ENCODE measurements around the gene ACVRL1. TPM values are rescaled to one million over a fixed set of nuclear protein-coding genes. Genes with fewer than 3 reads are reported as not detected.

ACVRL1 gene
- total and polyA plus RNA-seq, 9 of the 15 experiments (the other 6 are each of a cell fraction or from before 2014, with no cell fraction given), result 0.07 to 1.4 (median 0.30) TPM

DNA sequence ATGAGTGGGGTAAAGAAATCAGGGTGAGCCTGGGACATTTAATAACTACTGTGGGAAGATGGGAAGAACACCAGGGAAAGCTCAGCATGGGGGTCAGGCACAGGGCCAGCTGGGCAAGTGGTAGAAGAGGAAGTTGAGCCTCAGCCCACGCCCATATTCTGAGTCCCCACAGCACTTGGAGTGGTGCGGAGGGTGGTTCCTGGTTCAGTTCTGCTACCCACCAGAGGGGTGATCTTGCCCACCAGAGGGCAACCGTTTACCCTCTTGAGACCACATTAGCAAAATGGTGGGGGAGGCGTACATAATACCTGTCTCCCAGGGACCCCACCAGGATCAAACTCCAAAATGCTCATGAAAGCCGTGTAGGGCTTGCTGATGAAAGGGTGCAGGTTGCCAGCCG lies 36.2 kb upstream of the ACVRL1 start (continued):
- TF ChIP-seq, protein P1, sequence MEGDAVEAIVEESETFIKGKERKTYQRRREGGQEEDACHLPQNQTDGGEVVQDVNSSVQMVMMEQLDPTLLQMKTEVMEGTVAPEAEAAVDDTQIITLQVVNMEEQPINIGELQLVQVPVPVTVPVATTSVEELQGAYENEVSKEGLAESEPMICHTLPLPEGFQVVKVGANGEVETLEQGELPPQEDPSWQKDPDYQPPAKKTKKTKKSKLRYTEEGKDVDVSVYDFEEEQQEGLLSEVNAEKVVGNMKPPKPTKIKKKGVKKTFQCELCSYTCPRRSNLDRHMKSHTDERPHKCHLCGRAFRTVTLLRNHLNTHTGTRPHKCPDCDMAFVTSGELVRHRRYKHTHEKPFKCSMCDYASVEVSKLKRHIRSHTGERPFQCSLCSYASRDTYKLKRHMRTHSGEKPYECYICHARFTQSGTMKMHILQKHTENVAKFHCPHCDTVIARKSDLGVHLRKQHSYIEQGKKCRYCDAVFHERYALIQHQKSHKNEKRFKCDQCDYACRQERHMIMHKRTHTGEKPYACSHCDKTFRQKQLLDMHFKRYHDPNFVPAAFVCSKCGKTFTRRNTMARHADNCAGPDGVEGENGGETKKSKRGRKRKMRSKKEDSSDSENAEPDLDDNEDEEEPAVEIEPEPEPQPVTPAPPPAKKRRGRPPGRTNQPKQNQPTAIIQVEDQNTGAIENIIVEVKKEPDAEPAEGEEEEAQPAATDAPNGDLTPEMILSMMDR (IDR thresholded peaks at IDR 0.05 in 2 of 3, conservative IDR thresholded peaks at IDR 0.05 in 1 of 3; ENCODE audit: insufficient read depth in 2 of 3, low read depth in 1 of 3, low read length in 3 of 3), result 0 out of 6 replicates have a peak, but pooled peaks of 2 of the 3 experiments have one; percentile 3 to 17

DNA sequence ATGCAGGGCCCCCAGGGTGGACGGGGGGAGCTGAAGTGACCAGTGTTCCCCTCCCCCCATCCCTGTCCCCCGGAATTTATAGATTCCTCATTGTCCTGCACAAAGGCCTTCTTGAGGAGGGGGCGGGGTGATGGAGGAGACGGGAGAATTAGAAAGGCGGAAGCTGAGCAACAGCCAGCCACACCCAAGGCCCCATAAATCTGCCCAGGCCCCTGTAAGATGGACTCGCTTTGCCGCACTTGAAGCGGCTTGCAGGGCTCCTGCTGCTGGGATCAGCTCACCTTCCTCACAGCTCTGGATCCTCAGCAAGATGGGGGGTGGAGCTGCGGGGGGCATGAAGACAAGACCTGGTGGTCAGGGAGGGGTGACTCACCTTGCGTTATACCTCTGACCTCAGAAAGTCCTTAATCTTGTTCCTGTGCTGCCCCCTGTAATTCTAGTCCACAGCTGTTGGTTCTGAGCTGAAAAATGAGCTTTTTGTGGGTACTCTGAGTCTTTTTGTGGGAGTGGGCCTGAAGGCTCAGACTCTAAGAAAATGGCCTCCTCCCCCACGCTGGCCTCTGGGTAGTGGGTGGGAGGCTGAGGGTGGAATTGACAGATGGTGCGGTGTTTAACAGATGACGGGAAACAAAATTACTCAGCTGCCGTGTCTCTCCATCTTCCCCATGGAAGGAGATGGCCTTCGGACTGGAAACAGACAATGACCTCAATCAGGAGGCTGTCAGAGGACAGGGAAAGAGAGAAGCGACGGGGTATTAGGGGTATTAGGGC lies 35.2 kb upstream of the ACVRL1 start:
- intact Hi-C loops (cut with micrococcal nuclease), result no loop called here
- peak; percentile 60 for ATAC-seq
- 0 out of 2 replicates have a peak overlapping the region, but pooled peaks have one; percentile 28 for H2AFZ ChIP-seq (ENCODE audit: low read depth, low read length)
- TF ChIP-seq, protein P2, sequence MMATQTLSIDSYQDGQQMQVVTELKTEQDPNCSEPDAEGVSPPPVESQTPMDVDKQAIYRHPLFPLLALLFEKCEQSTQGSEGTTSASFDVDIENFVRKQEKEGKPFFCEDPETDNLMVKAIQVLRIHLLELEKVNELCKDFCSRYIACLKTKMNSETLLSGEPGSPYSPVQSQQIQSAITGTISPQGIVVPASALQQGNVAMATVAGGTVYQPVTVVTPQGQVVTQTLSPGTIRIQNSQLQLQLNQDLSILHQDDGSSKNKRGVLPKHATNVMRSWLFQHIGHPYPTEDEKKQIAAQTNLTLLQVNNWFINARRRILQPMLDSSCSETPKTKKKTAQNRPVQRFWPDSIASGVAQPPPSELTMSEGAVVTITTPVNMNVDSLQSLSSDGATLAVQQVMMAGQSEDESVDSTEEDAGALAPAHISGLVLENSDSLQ (IDR thresholded peaks at IDR 0.05), result peak; percentile 78
- TF ChIP-seq MEIS2 (IDR thresholded peaks at IDR 0.05; ENCODE audit: partially characterized antibody) (peak; percentile 96), JUND (IDR thresholded peaks at IDR 0.05; ENCODE audit: borderline replicate concordance, low read depth, low read length) (peak; percentile 15; the same call in 1 of the 2 replicates), JUND (tag; IDR thresholded peaks at IDR 0.05; ENCODE audit: borderline replicate concordance, low read depth, low read length) (peak; percentile 19; the same call in 1 of the 3 replicates), ARHGAP35 (IDR thresholded peaks at IDR 0.05; ENCODE audit: partially characterized antibody) (no peak), XRCC4 (IDR thresholded peaks at IDR 0.05; ENCODE audit: extremely low read depth, insufficient read depth, insufficient read length) (no peak), YY1 (IDR thresholded peaks at IDR 0.05; ENCODE audit: borderline replicate concordance in 1 of 3, control insufficient read depth in 1 of 3, extremely low read depth in 1 of 3, insufficient read depth in 3 of 3, insufficient read length in 1 of 3, insufficient replicate concordance in 2 of 3, low read depth in 1 of 3, low read length in 2 of 3) (peak in 1 of 3 experiments; percentile 16), ZNF764 (CRISPR knock-in tag; IDR thresholded peaks at IDR 0.05; ENCODE audit: low read depth) (no peak), CTBP1 (IDR thresholded peaks at IDR 0.05; ENCODE audit: borderline replicate concordance) (peak; percentile 75; the same call in 1 of the 2 replicates), TAF9B (IDR thresholded peaks at IDR 0.05; ENCODE audit: partially characterized antibody) (no peak), BCOR (IDR thresholded peaks at IDR 0.05) (no peak), FOSL1 (tag; conservative IDR thresholded peaks at IDR 0.05) (peak; percentile 42)

More for the DNA sequence above, 35.2 kb upstream of the ACVRL1 start:
- in situ Hi-C loops (cut with MboI), result loop anchor here (5.0 kb wide), 1 partner anchor 445 kb away; no protein-coding TSS in a partner anchor
- Histone ChIP-seq H3K4me3 (no peak overlapping the region), H3K9ac (ENCODE audit: insufficient read depth in 1 of 2, low read depth in 2 of 2, low read length in 2 of 2) (no peak overlapping the region), H3K9me3 (replicated peaks; ENCODE audit: control insufficient read depth, insufficient read depth, low read depth, low read length) (no peaks in the 10 kb centered on the region), H4K20me1 (replicated peaks; ENCODE audit: control insufficient read depth, insufficient read depth, low read length) (peaks cover 6% of the 10 kb centered on the region; the same call in 1 of the 2 replicates), H3K4me2 (ENCODE audit: insufficient read depth, low read length) (no peak overlapping the region), H3K4me1 (replicated peaks in 1 of 2; ENCODE audit: control insufficient read depth in 2 of 2, insufficient read depth in 2 of 2, low read length in 2 of 2) (peaks cover 7 to 22% of the 10 kb centered on the region in 2 experiments; a peak in 4 of 5 replicates), H3K27ac (ENCODE audit: extremely low read depth, low read depth, low read length) (no peak overlapping the region), H3K9me1 (ENCODE audit: control insufficient read depth, insufficient read depth, low read length) (no peaks in the 10 kb centered on the region), H3K36me3 (ENCODE audit: control insufficient read depth, insufficient read depth, low read length) (no peaks in the 10 kb centered on the region), H3K79me2 (ENCODE audit: control insufficient read depth, insufficient read depth, low read length) (no peaks in the 10 kb centered on the region), H3K27me3 (ENCODE audit: control insufficient read depth in 2 of 2, insufficient read depth in 2 of 2, low read length in 2 of 2) (peaks cover 29 to 60% of the 10 kb centered on the region in 2 experiments)
- BruUV-seq (replicated peaks), result no TSS peak
- FAIRE-seq (no peak), DNase-seq (ENCODE audit: extremely low read depth in 1 of 4, low spot score in 3 of 4) (peak in 2 of 4 experiments; percentile 23 to 30)
- POLR2A ChIA-PET, result interaction anchor here (0.7 to 1.5 kb wide), 4 partner anchors 16 to 32 kb away, joined by 3 to 4 read pairs (median 4); partner anchors contain the start of gene ANKRD33
- CTCF ChIA-PET (ENCODE audit: low intra/inter-chr PET ratio), result interaction anchor here (0.7 kb wide), 1 partner anchor 161 kb away, joined by 3 read pairs; no protein-coding TSS in a partner anchor
- 5% methylated on average over 14 of the region's 17 CpGs for WGBS (ENCODE audit: insufficient coverage, low coverage, missing lambda C conversion rate)
